GM23248 (cell line): ENCODE measurements around the gene VPREB3. TPM values are rescaled to one million over a fixed set of nuclear protein-coding genes. Genes with fewer than 3 reads are reported as not detected.
A peak's percentile ranks its signal among the peaks of the same experiment; 100 is the strongest.

Experiments used
- DNase-seq: peaks from one replicate; pipeline ENCODE4 v3.0.0-alpha.2; 2015
- H2AFZ ChIP-seq: fragments of 200-600 bp; sonication (generic); 2 replicates; pipeline ENCODE4 v1.6.1; 2016; ENCODE audit warnings: antibody characterized with exemption
- H3F3A ChIP-seq: fragments of 200-600 bp; sonication (generic); 2 replicates; pipeline ENCODE4 v1.6.1; 2016; ENCODE audit warnings: mild to moderate bottlenecking, antibody characterized with exemption, mixed run types; ENCODE audit not compliant: insufficient read depth
- H3K27ac ChIP-seq: fragments of 200-600 bp; sonication (generic); 2 replicates; pipeline ENCODE4 v1.5.1; 2016; ENCODE audit warnings: mild to moderate bottlenecking
- H3K27me3 ChIP-seq: fragments of 200-600 bp; sonication (generic); replicated peaks from 2 replicates; pipeline ENCODE4 v1.6.1; 2016; ENCODE audit warnings: mild to moderate bottlenecking; ENCODE audit not compliant: insufficient read depth
- H3K36me3 ChIP-seq: fragments of 200-600 bp; sonication (generic); 2 replicates; pipeline ENCODE4 v1.6.1; 2016; ENCODE audit warnings: low read depth, mild to moderate bottlenecking
- H3K4me1 ChIP-seq: fragments of 200-600 bp; sonication (generic); 2 replicates; pipeline ENCODE4 v1.6.1; 2016; ENCODE audit warnings: mild to moderate bottlenecking; ENCODE audit not compliant: insufficient read depth
- H3K4me2 ChIP-seq: fragments of 200-600 bp; sonication (generic); one replicate; pipeline ENCODE4 v1.6.1; 2016; ENCODE audit warnings: mild to moderate bottlenecking; ENCODE audit not compliant: unreplicated experiment
- H3K4me3 ChIP-seq: fragments of 200-600 bp; sonication (generic); 2 replicates; pipeline ENCODE4 v1.5.1; 2016; ENCODE audit warnings: mild to moderate bottlenecking
- H3K79me2 ChIP-seq: fragments of 200-600 bp; sonication (generic); 2 replicates; pipeline ENCODE4 v1.6.1; 2016; ENCODE audit warnings: mild to moderate bottlenecking; ENCODE audit not compliant: insufficient read depth
- H3K9ac ChIP-seq: fragments of 200-600 bp; sonication (generic); 2 replicates; pipeline ENCODE4 v1.6.1; 2016; ENCODE audit warnings: mild to moderate bottlenecking
- H3K9me2 ChIP-seq: fragments of 200-600 bp; sonication (generic); 2 replicates; pipeline ENCODE4 v1.6.1; 2016; ENCODE audit warnings: mixed run types, mild to moderate bottlenecking, moderate library complexity; ENCODE audit not compliant: insufficient read depth
- H3K9me3 ChIP-seq: fragments of 200-600 bp; sonication (generic); one replicate; pipeline ENCODE4 v1.6.1; 2017; ENCODE audit warnings: low read depth
- H4K20me1 ChIP-seq: fragments of 200-600 bp; sonication (generic); 2 replicates; pipeline ENCODE4 v1.6.0; 2016; ENCODE audit not compliant: insufficient read depth
- EZH2 ChIP-seq: fragments of 200-600 bp; sonication (generic); IDR thresholded peaks from 2 replicates; pipeline ENCODE4 v1.6.1; 2018; ENCODE audit warnings: antibody characterized with exemption, mild to moderate bottlenecking; ENCODE audit not compliant: insufficient read depth, poor library complexity, severe bottlenecking
- EZH2phosphoT487 ChIP-seq: fragments of 200-600 bp; sonication (generic); IDR thresholded peaks from 2 replicates; pipeline ENCODE4 v1.6.1; 2018; ENCODE audit warnings: antibody characterized with exemption, moderate library complexity, mild to moderate bottlenecking, low read depth; ENCODE audit not compliant: insufficient read depth
- whole genome bisulfite sequencing, 2 experiments: methylation state at CpG; one replicate each; pipeline ENCODE4 v1.1.6; 2015 to 2017; ENCODE audit warnings: low lambda C conversion rate in 2 of 2, low coverage in 1 of 2; ENCODE audit errors: missing lambda C conversion rate in 2 of 2; 5-methylcytosine and 5-hydroxymethylcytosine counted together
- in situ Hi-C: fragments of 300-500 bp; cut with MboI; formaldehyde crosslinking; loops from 2 replicates; pipeline ENCODE4 v1.15.0; 2020
- polyA plus RNA-seq: library from polyadenylated mRNA; unstranded; fragments of >200 nt; fragmentation: Nextera tagmentation; extraction: Ambion mirVana; gene quantifications from 2 replicates; pipeline ENCODE4 v1.2.1, GENCODE V29; 2016
- total RNA-seq: library from RNA; depleted of rRNA; stranded (reverse); fragments of >200 nt; shearing (Covaris generic); gene quantifications from 2 replicates; pipeline ENCODE4 v1.2.3, GENCODE V29; 2014

VPREB3 gene
- total and polyA plus RNA-seq, 2 experiments from 2014 or later = not detected

- H3K9me3 ChIP-seq = no peaks in the 10 kb centered on the region
- no peaks in the 10 kb centered on the region for H3K9me2 ChIP-seq
- H3K27ac ChIP-seq = peak overlapping the region; percentile 63
- H3K79me2 ChIP-seq = peaks cover 69% of the 10 kb centered on the region
- peaks cover 22% of the 10 kb centered on the region; the same call in 1 of the 2 replicates for H4K20me1 ChIP-seq
- H3K9ac ChIP-seq = peak overlapping the region; percentile 43; the same call in 1 of the 2 replicates
- peak; percentile 78 for DNase-seq
- H3K27me3 ChIP-seq = no peaks in the 10 kb centered on the region
- in situ Hi-C loops = no loop called here
- H2AFZ ChIP-seq = no peak overlapping the region
- peaks cover 10% of the 10 kb centered on the region for H3F3A ChIP-seq
- H3K4me3 ChIP-seq = no peak overlapping the region
- H3K4me1 ChIP-seq = peaks cover 27% of the 10 kb centered on the region
- TF ChIP-seq EZH2phosphoT487 (no peak), EZH2 (no peak)
- 23 to 24% methylated on average over 11 of the region's 11 CpGs for WGBS, 2 experiments
- peak overlapping the region; percentile 49 for H3K4me2 ChIP-seq
- peaks cover 16% of the 10 kb centered on the region for H3K36me3 ChIP-seq
Observed at GRCh38 chr22:23790819-23791737, 36.9 kb upstream of the VPREB3 start.

DNA sequence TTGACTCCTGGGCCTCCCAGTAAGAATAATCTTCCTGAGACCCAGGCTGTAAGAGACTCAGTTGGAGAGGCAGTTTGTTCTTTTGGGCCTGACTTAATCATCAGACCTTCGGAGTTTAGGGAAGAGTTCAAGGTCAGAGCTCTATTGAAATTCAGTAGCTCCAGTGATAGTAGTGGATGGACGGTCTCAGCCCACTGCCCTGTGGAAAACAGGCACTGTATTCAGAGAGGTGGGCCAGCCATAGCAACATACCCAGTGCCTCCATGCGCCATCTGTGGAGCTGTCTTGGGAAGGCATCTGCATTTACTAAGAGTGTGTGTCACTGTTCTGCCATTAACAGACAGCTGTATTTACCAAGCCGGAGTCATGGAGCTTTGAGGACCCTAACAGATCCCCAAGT is 35.4 kb upstream of the VPREB3 start:
- Histone ChIP-seq H3F3A (peaks cover 10% of the 10 kb centered on the region), H3K9ac (no peak overlapping the region), H3K27me3 (no peaks in the 10 kb centered on the region), H3K4me3 (no peak overlapping the region), H3K9me2 (no peaks in the 10 kb centered on the region), H3K79me2 (peaks cover 68% of the 10 kb centered on the region), H2AFZ (no peak overlapping the region), H3K4me1 (peaks cover 27% of the 10 kb centered on the region), H4K20me1 (peaks cover 22% of the 10 kb centered on the region; the same call in 1 of the 2 replicates), H3K9me3 (no peaks in the 10 kb centered on the region), H3K27ac (no peak overlapping the region), H3K4me2 (no peak overlapping the region), H3K36me3 (peaks cover 7% of the 10 kb centered on the region)
- DNase-seq = no peak
- no peak for TF ChIP-seq EZH2phosphoT487
- no peak for TF ChIP-seq EZH2
- in situ Hi-C loops = no loop called here
- 84 to 88% methylated on average over 4 of the region's 4 CpGs for WGBS, 2 experiments

- Histone ChIP-seq H4K20me1 (peaks cover 22% of the 10 kb centered on the region; the same call in 1 of the 2 replicates), H3K9me2 (no peaks in the 10 kb centered on the region), H3K4me1 (peaks cover 27% of the 10 kb centered on the region), H3K79me2 (peaks cover 62% of the 10 kb centered on the region), H3K36me3 (peaks cover 1% of the 10 kb centered on the region; the same call in 1 of the 2 replicates), H3F3A (peaks cover 10% of the 10 kb centered on the region), H3K27ac (no peak overlapping the region), H3K9me3 (no peaks in the 10 kb centered on the region), H3K9ac (no peak overlapping the region), H3K27me3 (no peaks in the 10 kb centered on the region), H2AFZ (no peak overlapping the region), H3K4me2 (no peak overlapping the region), H3K4me3 (no peak overlapping the region)
- WGBS, 2 experiments = 76% methylated on average over 4 of the region's 4 CpGs
- no peak for TF ChIP-seq EZH2phosphoT487
- TF ChIP-seq EZH2 = no peak
- in situ Hi-C loops = no loop called here
- no peak for DNase-seq
Observed at GRCh38 chr22:23789121-23789520, 34.9 kb upstream of the VPREB3 start.

DNA sequence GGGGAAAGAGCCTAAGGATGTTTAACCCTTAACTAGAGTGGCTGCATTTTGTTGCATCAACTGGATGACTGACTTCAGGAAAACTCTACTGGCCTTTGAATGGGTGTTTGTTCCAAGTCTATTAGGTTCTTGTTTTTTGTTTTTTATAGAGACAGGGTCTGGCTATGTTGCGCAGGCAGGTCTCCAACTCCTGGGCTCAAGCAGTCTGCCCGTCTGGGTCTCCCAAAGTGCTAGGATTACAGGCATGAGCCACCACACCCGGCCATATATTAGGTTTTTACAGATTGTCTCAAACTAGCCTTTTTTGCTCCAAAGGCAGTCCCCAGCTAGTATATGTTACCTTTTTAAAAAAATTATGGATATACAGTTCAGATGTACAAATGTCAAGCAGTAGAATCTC is 33.7 kb upstream of the VPREB3 start:
- in situ Hi-C loops = no loop called here
- peaks cover 56% of the 10 kb centered on the region for H3K79me2 ChIP-seq
- peak overlapping the region; percentile 98; the same call in 1 of the 2 replicates for H3K27ac ChIP-seq
- H3K9me2 ChIP-seq = no peaks in the 10 kb centered on the region
- TF ChIP-seq EZH2 (no peak), EZH2phosphoT487 (no peak)
- WGBS, 2 experiments = 30 to 33% methylated on average over 3 of the region's 3 CpGs
- H3K4me2 ChIP-seq = peak overlapping the region; percentile 89
- peak overlapping the region; percentile 93 for H3K4me3 ChIP-seq
- H3K4me1 ChIP-seq = peaks cover 27% of the 10 kb centered on the region
- no peak overlapping the region; the same call in 1 of the 2 replicates for H2AFZ ChIP-seq
- no peak for DNase-seq
- H3K27me3 ChIP-seq = no peaks in the 10 kb centered on the region
- no peaks in the 10 kb centered on the region for H3K9me3 ChIP-seq
- H3F3A ChIP-seq = peaks cover 10% of the 10 kb centered on the region
- H3K36me3 ChIP-seq = no peaks in the 10 kb centered on the region
- peak overlapping the region; percentile 99 for H3K9ac ChIP-seq
- H4K20me1 ChIP-seq = peaks cover 22% of the 10 kb centered on the region; the same call in 1 of the 2 replicates
